Activated CD4-positive, alpha-beta T cell treated with anti-CD3 and anti-CD28 coated beads, Interleukin-2, amount 10 ng/mL, durations not matched to agents 24 days and 14 days (primary cell): ENCODE measurements around the gene EML6. TPM values are rescaled to one million over a fixed set of nuclear protein-coding genes. Genes with fewer than 3 reads are reported as not detected.

Source experiments
- DNase-seq: peaks from one replicate; pipeline ENCODE4 v3.0.0; 2022
- H3K27ac Mint-ChIP-seq: one replicate; pipeline ENCODE4 v1.8.0; 2022; ENCODE audit warnings: mild to moderate bottlenecking, mixed read lengths
- H3K27me3 Mint-ChIP-seq: one replicate; pipeline ENCODE4 v1.8.0; 2022; ENCODE audit warnings: mixed read lengths
- H3K36me3 Mint-ChIP-seq: one replicate; pipeline ENCODE4 v1.8.0; 2022; ENCODE audit warnings: low read depth, mild to moderate bottlenecking, mixed read lengths
- H3K4me1 Mint-ChIP-seq: one replicate; pipeline ENCODE4 v1.8.0; 2021; ENCODE audit warnings: mixed read lengths
- H3K4me3 Mint-ChIP-seq: one replicate; pipeline ENCODE4 v1.8.0; 2022; ENCODE audit warnings: mild to moderate bottlenecking, moderate library complexity, mixed read lengths
- H3K9me3 Mint-ChIP-seq: one replicate; pipeline ENCODE4 v1.8.0; 2021; ENCODE audit warnings: mixed read lengths
- intact Hi-C: fragments of 100-400 bp; cut with micrococcal nuclease; formaldehyde crosslinking; loops from one replicate; pipeline ENCODE4 v1.15.1; 2023
- total RNA-seq: library from RNA; stranded (reverse); gene quantifications from 2 replicates; pipeline ENCODE4 v1.2.3, GENCODE V29; 2022

The EML6 gene
- total RNA-seq, 1 donor from 2014 or later = 0.77 TPM

DNA sequence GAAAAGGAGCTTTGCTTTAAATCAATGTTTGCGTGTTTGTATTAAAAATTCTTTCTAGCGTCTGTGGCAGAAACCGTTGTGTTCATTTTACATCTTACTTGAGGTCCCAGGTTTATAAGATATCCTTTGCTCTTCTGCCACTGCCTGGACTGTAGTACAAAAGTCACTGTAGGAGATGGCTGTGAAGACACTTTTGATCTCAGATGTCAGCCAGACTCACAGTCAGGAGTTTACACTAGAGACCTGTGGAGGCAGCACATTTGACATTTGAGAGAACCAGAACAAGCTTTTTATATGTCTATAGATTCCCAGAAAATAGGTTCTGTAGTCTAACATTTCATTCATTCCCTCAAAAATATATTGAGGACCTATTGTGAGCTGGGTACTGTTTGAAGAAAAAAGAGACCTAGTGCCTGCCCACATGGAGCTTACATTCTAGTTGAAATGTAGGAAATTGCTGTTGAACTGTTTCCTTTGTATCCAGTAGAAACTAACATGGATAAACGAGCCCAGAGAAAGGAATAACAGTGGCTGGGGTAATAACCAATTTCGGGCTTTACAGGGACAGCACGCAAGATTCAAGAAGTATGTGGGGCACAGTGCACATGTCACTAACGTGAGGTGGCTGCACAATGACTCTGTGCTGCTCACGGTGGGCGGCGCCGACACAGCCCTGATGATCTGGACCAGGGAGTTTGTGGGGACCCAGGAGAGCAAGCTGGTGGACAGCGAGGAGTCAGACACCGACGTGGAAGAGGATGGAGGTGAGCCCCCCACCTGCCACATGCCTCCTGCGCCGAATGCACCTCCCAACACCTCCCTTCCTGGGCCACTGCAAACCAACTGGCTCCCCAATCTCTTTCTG is 204.5 kb downstream of the EML6 start:
- Mint-ChIP-seq H3K36me3 (no peaks in the 10 kb centered on the region), H3K27ac (no peak overlapping the region), H3K27me3 (peaks cover 4% of the 10 kb centered on the region), H3K4me3 (no peak overlapping the region), H3K9me3 (peaks cover 3% of the 10 kb centered on the region), H3K4me1 (no peaks in the 10 kb centered on the region)
- intact Hi-C loops = no loop called here
- DNase-seq = no peak

DNA sequence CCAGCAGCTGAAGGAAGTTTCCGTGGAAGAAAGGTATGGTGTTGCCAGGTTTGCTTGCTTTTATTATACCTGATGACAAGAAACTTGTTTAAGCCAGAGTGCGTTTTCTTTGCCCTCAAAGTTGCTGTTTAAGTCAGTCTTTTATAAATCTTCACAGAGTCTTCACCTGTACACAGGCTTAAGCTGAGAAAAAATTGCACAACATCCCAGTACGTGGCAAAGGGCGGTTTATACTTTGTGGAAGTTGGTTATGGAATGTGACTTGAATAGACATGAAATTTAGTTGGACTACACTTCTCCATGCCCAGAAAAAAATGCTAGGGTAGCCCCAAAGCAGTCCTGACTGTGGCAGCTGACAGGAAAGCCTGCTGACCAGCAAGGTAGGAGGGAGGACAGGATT is 205.3 kb downstream of the EML6 start:
- H3K27ac Mint-ChIP-seq = no peak overlapping the region
- no peak overlapping the region for H3K4me3 Mint-ChIP-seq
- intact Hi-C loops = no loop called here
- no peaks in the 10 kb centered on the region for H3K4me1 Mint-ChIP-seq
- H3K27me3 Mint-ChIP-seq = peaks cover 4% of the 10 kb centered on the region
- peaks cover 3% of the 10 kb centered on the region for H3K9me3 Mint-ChIP-seq
- no peak for DNase-seq
- no peaks in the 10 kb centered on the region for H3K36me3 Mint-ChIP-seq

DNA sequence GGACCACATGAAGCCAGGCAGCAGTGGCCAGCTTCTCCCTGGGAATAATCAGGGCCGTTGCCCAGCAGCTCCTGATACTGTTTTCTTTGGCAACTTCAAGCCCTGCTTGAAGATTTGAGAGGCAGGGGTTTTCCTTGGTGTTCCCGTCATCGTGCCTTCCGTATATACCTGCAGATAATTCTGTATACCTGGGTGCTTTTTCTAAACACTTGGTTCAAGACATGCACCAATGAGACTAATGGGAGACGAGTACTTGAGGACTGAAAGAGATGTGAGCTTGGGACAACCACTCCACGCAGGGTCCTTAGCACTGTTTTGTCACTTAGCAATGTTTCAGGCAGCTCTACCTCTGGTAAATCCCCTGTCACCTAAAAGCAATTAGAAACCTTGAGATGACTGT is 208.0 kb downstream of the EML6 start:
- Mint-ChIP-seq H3K36me3 (no peaks in the 10 kb centered on the region), H3K27ac (no peak overlapping the region), H3K4me1 (no peaks in the 10 kb centered on the region), H3K4me3 (no peak overlapping the region), H3K27me3 (peaks cover 3% of the 10 kb centered on the region), H3K9me3 (peaks cover 3% of the 10 kb centered on the region)
- no peak for DNase-seq
- intact Hi-C loops = no loop called here

GRCh38 chr2:54935389-54935788 is 211.9 kb downstream of the EML6 start:
- no peak overlapping the region for H3K4me3 Mint-ChIP-seq

GRCh38 chr2:54936766-54937165 is 213.3 kb downstream of the EML6 start:
- no peak overlapping the region for H3K27ac Mint-ChIP-seq
- DNase-seq = no peak
- no peaks in the 10 kb centered on the region for H3K36me3 Mint-ChIP-seq
- peaks cover 1% of the 10 kb centered on the region for H3K27me3 Mint-ChIP-seq
- H3K4me1 Mint-ChIP-seq = no peaks in the 10 kb centered on the region
- no peaks in the 10 kb centered on the region for H3K9me3 Mint-ChIP-seq
- intact Hi-C loops = no loop called here
- no peak overlapping the region for H3K4me3 Mint-ChIP-seq

More at GRCh38 chr2:54935389-54935788, 211.9 kb downstream of the EML6 start:
- no peaks in the 10 kb centered on the region for H3K9me3 Mint-ChIP-seq
- H3K36me3 Mint-ChIP-seq = no peaks in the 10 kb centered on the region
- H3K27me3 Mint-ChIP-seq = peaks cover 1% of the 10 kb centered on the region
- intact Hi-C loops = no loop called here
- no peaks in the 10 kb centered on the region for H3K4me1 Mint-ChIP-seq
- DNase-seq = no peak
- H3K27ac Mint-ChIP-seq = no peak overlapping the region

DNA sequence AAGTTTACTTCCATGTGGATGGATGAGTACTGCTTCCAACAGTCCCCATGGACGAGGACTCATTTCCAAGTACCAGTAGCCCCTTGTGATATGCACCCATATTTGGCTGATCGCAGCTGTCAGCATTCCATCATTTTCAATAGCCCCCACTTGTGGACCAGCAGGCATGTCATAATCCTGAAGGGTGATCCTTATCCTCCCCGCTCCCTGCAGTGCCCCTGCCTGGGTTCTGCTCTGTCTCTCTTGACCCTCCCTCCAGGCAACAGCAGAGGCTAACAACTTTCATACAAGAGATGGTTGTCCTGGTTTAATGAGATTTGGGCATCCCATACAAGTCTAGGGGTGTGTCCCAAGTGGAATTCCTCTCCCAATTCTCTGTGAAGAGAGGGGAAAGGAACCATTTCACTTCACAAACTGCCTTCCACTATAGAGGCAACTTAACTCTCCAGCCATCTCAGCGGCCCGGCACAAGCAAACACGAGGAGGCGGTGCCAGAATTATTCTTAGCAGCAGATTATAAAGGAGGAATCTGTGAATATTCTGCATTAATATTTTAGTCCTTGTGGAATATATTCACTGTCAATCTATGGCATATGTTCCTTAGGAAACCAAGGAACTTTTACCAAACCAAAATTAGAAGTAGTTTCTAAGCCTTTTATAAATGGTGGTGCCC is 216.1 kb downstream of the EML6 start:
- Mint-ChIP-seq H3K27me3 (peaks cover 1% of the 10 kb centered on the region), H3K4me3 (no peak overlapping the region), H3K9me3 (no peaks in the 10 kb centered on the region), H3K27ac (no peak overlapping the region), H3K36me3 (no peaks in the 10 kb centered on the region), H3K4me1 (no peaks in the 10 kb centered on the region)
- intact Hi-C loops = no loop called here
- DNase-seq = no peak

DNA sequence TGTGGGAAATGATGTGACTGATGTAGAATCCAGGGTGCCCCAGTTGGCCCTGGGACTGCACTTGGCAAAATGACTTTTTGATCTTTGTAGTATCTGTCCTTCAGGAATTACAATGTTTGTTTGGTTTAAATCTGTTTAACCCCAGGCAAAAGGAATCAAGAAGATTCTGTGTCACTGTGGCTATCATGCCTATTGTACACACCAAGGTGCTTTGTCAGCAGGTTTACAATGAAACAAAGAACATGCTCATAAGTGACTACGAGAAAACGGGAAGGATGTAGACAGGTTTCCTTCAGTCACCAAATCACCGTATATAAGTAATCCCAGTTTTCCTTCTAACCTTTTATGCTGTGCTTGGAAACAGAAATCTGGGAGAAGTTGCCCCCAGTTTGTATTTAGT is 217.3 kb downstream of the EML6 start:
- Mint-ChIP-seq H3K27me3 (no peaks in the 10 kb centered on the region), H3K9me3 (peaks cover 3% of the 10 kb centered on the region), H3K27ac (no peak overlapping the region), H3K4me1 (peaks cover 4% of the 10 kb centered on the region), H3K4me3 (no peak overlapping the region), H3K36me3 (no peaks in the 10 kb centered on the region)
- DNase-seq = no peak
- intact Hi-C loops = no loop called here

DNA sequence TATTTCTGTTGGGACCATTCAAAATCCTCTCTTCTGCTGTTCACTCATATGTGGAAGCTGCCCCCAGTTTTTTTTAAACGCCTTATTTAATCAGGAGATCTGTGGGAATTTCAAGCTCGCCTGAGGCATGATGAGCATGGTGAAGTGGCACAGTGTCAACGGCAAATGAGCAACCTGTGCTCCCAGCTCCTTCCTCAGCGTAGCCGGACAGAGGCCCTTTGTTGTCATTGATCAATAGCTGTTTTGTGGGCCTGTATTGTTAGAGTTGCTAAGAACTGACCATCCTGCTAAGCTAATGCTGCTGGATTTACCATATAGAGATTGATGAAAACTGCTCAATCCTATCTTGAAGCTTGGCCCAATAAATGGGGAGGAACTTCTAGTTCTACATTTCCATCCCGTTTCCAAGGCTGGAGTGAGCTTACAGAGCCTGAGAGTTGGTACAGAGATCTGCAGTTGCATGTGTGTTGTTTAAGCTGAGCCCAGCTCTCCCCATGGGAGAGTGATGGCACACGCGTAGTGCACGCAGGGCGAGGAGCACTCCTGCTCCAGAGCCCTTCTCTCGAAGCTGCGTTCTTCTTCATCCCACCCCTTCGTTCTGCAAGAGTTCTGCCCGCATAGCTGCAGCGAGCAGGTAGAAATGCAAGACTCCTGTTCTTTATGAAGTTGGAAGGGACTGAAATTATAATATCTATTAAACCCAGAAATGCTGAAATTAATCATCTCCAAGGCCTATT is 218.0 kb downstream of the EML6 start:
- peaks cover 3% of the 10 kb centered on the region for H3K9me3 Mint-ChIP-seq
- H3K36me3 Mint-ChIP-seq = no peaks in the 10 kb centered on the region
- intact Hi-C loops = no loop called here
- no peak overlapping the region for H3K4me3 Mint-ChIP-seq
- H3K4me1 Mint-ChIP-seq = peaks cover 4% of the 10 kb centered on the region
- no peaks in the 10 kb centered on the region for H3K27me3 Mint-ChIP-seq
- no peak for DNase-seq
- H3K27ac Mint-ChIP-seq = no peak overlapping the region

- no peaks in the 10 kb centered on the region for H3K36me3 Mint-ChIP-seq
- H3K9me3 Mint-ChIP-seq = peaks cover 3% of the 10 kb centered on the region
- intact Hi-C loops = no loop called here
- peaks cover 4% of the 10 kb centered on the region for H3K4me1 Mint-ChIP-seq
- no peaks in the 10 kb centered on the region for H3K27me3 Mint-ChIP-seq
- no peak overlapping the region for H3K27ac Mint-ChIP-seq
- no peak overlapping the region for H3K4me3 Mint-ChIP-seq
- peak; percentile 73 for DNase-seq
Observed at GRCh38 chr2:54942373-54942772, 218.9 kb downstream of the EML6 start.

GRCh38 chr2:54944724-54945326 is 221.4 kb downstream of the EML6 start:
- Mint-ChIP-seq H3K27me3 (no peaks in the 10 kb centered on the region), H3K4me1 (peaks cover 4% of the 10 kb centered on the region), H3K27ac (no peak overlapping the region), H3K4me3 (no peak overlapping the region), H3K36me3 (no peaks in the 10 kb centered on the region), H3K9me3 (peaks cover 3% of the 10 kb centered on the region)
- DNase-seq = no peak
- intact Hi-C loops = no loop called here

GRCh38 chr2:54945391-54946219 is 222.1 kb downstream of the EML6 start:
- intact Hi-C loops = no loop called here
- Mint-ChIP-seq H3K27ac (peak overlapping the region; percentile 52), H3K9me3 (peaks cover 3% of the 10 kb centered on the region), H3K36me3 (no peaks in the 10 kb centered on the region), H3K4me1 (peaks cover 4% of the 10 kb centered on the region), H3K27me3 (no peaks in the 10 kb centered on the region), H3K4me3 (no peak overlapping the region)
- DNase-seq = no peak

DNA sequence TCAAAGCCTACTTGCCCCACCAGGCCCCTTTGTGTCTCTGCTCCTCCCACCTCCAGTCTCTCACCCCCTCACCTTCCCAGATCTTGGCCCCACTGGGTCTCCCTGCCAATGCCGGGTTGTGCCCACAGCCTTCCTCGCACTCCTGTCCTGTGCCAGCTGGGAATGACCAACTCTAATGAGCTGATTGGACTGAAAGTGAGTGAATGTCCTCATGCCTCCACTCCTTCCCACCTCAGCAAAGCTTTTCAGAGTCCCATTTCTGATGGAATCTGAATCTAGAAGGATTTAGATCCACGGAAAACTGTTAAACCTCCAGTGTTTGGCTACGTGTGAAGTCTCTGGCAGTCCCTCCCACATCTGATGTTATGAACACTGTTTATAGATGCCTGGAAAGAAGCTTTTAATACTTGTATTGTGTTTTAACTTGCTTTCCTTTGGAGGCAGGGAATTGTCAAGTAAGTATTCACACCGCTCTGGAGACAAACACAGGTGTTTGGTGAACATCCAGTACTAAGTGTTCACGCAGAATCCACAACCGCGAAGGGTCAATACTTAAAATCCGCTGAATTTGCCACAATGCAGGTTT is 222.9 kb downstream of the EML6 start:
- Mint-ChIP-seq H3K4me1 (peaks cover 4% of the 10 kb centered on the region), H3K27ac (no peak overlapping the region), H3K4me3 (no peak overlapping the region), H3K27me3 (no peaks in the 10 kb centered on the region), H3K36me3 (no peaks in the 10 kb centered on the region), H3K9me3 (peaks cover 3% of the 10 kb centered on the region)
- DNase-seq = no peak
- intact Hi-C loops = no loop called here

DNA sequence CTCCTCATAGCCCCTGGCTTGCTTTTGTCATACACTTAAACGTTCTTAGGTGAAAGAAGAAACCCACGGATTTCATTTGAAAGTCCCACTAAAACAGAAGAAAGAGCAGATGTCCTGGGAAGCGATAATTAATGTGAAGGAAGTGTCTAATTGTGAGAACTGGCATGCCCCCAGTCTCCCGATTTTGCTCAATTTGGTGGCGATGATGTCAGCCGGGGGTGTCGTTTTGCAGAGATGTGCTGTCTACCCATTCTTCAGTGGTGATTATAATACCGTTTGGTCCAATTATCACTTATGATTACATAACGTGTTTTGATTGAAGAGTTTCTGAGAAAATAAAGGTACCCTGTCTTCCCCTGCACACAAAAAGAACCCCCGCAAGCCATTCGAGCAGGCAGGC is 223.7 kb downstream of the EML6 start:
- Mint-ChIP-seq H3K4me1 (peaks cover 4% of the 10 kb centered on the region), H3K4me3 (no peak overlapping the region), H3K36me3 (no peaks in the 10 kb centered on the region), H3K9me3 (peaks cover 3% of the 10 kb centered on the region), H3K27me3 (no peaks in the 10 kb centered on the region), H3K27ac (no peak overlapping the region)
- intact Hi-C loops = no loop called here
- DNase-seq = no peak
